ENCODE data around the gene FABP1. TPM values are rescaled to one million over a fixed set of nuclear protein-coding genes. Genes with fewer than 3 reads are reported as not detected.

The FABP1 gene
- total RNA-seq, 2 experiments from 2014 or later = not detected

- no peak overlapping the region for H3K4me3 Mint-ChIP-seq
- no peaks in the 10 kb centered on the region for H3K9me3 Mint-ChIP-seq
- H3K27me3 Mint-ChIP-seq = peaks cover 13% of the 10 kb centered on the region
- DNase-seq = no peak
- CTCF ChIA-PET = interaction anchor here (1.3 to 7.2 kb wide), 6 partner anchors 9 to 157 kb away, joined by 3 to 88 read pairs (median 4); no protein-coding TSS in a partner anchor
- no peaks in the 10 kb centered on the region for H3K36me3 Mint-ChIP-seq (ENCODE audit: low read depth)
- POLR2A ChIA-PET = interaction anchor here (0.6 kb wide), 1 partner anchor 105 kb away, joined by 4 read pairs; no protein-coding TSS in a partner anchor
- no peaks in the 10 kb centered on the region for H3K4me1 Mint-ChIP-seq
- H3K27ac Mint-ChIP-seq = no peak overlapping the region
Observed at GRCh38 chr2:88159481-88159880, 31.6 kb upstream of the FABP1 start.

DNA sequence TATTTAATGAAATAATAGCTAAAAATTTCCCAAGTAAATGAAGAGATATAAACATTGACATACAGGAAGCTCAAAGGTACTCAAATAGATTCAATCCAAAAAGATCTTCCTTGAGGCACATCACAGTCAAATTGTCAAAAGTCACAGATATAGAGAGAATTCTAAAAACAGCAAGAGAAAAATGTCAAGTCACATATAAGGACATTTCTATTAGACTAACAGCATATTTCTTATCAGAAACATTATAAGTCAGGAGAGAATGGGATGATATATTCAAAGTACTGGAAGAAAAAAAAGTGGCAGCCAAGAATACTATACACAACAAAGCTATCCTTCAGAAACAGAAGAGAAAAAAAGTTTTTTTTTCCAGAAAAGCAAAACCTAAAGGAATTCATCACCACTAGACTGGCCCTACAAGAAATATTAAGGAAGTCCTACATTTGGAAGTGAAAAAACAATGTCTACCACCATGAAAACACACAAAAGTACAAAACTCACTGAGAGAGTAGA lies 21.1 kb upstream of the FABP1 start:
- peaks cover 21% of the 10 kb centered on the region for H3K27me3 Mint-ChIP-seq
- H3K27ac Mint-ChIP-seq = no peak overlapping the region
- no peak overlapping the region for H3K4me3 Mint-ChIP-seq
- H3K4me1 Mint-ChIP-seq = no peaks in the 10 kb centered on the region
- H3K36me3 Mint-ChIP-seq (ENCODE audit: low read depth) = no peaks in the 10 kb centered on the region
- H3K9me3 Mint-ChIP-seq = peaks cover 23% of the 10 kb centered on the region
- no peak for DNase-seq
- ChIA-PET CTCF (no interaction called here), POLR2A (no interaction called here)

- CTCF ChIA-PET = interaction anchor here (1.7 kb wide), 1 partner anchor 87 kb away, joined by 4 read pairs; no protein-coding TSS in a partner anchor
Observed at GRCh38 chr2:88147145-88147544, 19.3 kb upstream of the FABP1 start.

GRCh38 chr2:88146590-88146989 lies 18.7 kb upstream of the FABP1 start:
- no peak for DNase-seq
- ChIA-PET CTCF (interaction anchor here (1.4 to 1.7 kb wide), 2 partner anchors 13 to 86 kb away, joined by 4 to 5 read pairs; no protein-coding TSS in a partner anchor), POLR2A (no interaction called here)
- H3K9me3 Mint-ChIP-seq = peaks cover 13% of the 10 kb centered on the region
- no peaks in the 10 kb centered on the region for H3K4me1 Mint-ChIP-seq
- no peak overlapping the region for H3K4me3 Mint-ChIP-seq
- H3K36me3 Mint-ChIP-seq (ENCODE audit: low read depth) = no peaks in the 10 kb centered on the region
- peaks cover 22% of the 10 kb centered on the region for H3K27me3 Mint-ChIP-seq
- H3K27ac Mint-ChIP-seq = no peak overlapping the region

More at GRCh38 chr2:88147145-88147544, 19.3 kb upstream of the FABP1 start:
- H3K4me1 Mint-ChIP-seq = no peaks in the 10 kb centered on the region
- no peaks in the 10 kb centered on the region for H3K36me3 Mint-ChIP-seq (ENCODE audit: low read depth)
- peaks cover 23% of the 10 kb centered on the region for H3K27me3 Mint-ChIP-seq
- H3K4me3 Mint-ChIP-seq = no peak overlapping the region
- peaks cover 16% of the 10 kb centered on the region for H3K9me3 Mint-ChIP-seq
- DNase-seq = no peak
- no peak overlapping the region for H3K27ac Mint-ChIP-seq
- POLR2A ChIA-PET = no interaction called here

DNA sequence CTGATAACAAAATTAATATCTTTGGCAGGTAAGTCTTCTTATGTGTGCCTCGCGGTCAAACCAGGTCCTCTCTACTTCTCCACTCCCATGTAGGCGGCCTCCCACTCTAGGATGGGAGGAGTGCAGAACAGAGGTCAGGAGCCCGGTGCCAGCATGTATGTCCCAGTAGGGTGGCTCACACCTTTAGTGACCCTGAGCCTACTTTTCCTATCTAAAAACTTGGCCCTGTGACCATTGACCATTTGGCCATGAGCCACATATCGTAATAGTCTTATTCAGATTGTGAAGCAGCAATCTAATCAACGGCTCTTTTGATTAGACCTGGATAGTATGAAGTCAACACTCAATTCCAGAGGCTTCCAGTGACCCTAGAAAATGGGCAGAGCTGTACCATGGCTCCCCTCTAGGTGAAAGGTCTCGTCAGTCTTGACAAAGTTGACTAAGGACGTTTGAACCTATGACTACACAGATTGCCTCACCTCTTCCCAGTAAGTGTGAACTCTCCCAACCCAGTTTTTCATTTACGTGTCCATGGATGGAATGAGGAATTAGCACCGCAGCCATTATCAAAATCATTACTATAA lies 17.1 kb upstream of the FABP1 start:
- Mint-ChIP-seq H3K4me1 (no peaks in the 10 kb centered on the region), H3K9me3 (peaks cover 13% of the 10 kb centered on the region), H3K36me3 (ENCODE audit: low read depth) (no peaks in the 10 kb centered on the region), H3K27ac (no peak overlapping the region), H3K27me3 (peaks cover 23% of the 10 kb centered on the region), H3K4me3 (no peak overlapping the region)
- ChIA-PET CTCF (interaction anchor here (1.4 kb wide), 1 partner anchor 14 kb away, joined by 5 read pairs; no protein-coding TSS in a partner anchor), POLR2A (no interaction called here)
- no peak for DNase-seq

DNA sequence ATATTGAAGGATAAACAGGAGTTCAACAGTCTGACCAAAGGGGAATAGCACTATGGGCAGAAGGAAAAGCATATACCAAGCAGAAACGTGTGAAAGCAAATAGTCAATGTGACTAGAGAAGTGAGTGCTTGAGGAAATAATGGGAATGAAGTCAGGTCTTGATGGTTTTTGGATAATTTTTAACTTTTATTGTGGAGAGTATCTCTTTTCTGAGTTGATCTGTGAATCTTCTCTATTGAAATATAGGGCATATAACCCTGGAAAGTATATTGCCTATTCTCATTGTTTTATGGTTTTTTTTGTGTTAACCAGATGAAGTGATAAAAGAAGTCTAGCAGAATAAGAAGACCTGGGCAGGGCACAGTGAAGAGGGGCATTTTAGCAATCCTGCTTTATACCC lies 16.4 kb upstream of the FABP1 start:
- H3K27ac Mint-ChIP-seq = no peak overlapping the region
- POLR2A ChIA-PET = no interaction called here
- CTCF ChIA-PET = no interaction called here
- peaks cover 10% of the 10 kb centered on the region for H3K9me3 Mint-ChIP-seq
- H3K4me3 Mint-ChIP-seq = no peak overlapping the region
- H3K36me3 Mint-ChIP-seq (ENCODE audit: low read depth) = no peaks in the 10 kb centered on the region
- peaks cover 25% of the 10 kb centered on the region for H3K27me3 Mint-ChIP-seq
- no peaks in the 10 kb centered on the region for H3K4me1 Mint-ChIP-seq
- no peak for DNase-seq

DNA sequence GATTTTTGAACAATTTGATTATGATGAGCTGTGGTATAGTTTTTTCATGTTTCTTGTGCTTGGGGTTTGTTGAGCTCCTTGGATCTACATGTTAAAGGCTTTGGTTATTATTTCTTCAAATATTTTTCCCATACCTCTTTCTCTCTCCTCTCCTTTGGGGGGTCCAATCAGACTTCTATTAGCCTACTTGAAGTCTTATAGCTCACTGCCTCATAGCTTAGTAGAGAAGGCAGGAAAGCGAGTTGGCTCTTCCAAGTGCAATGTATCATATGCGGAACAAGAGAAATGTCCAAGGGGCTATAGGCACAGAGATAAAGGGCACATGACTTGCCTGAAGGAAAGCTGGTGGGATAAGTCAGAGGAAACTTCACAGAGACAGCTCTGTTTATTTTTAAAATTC lies 14.1 kb upstream of the FABP1 start:
- no peak overlapping the region for H3K4me3 Mint-ChIP-seq
- no peak for DNase-seq
- no peak overlapping the region for H3K27ac Mint-ChIP-seq
- peaks cover 3% of the 10 kb centered on the region for H3K9me3 Mint-ChIP-seq
- H3K4me1 Mint-ChIP-seq = no peaks in the 10 kb centered on the region
- CTCF ChIA-PET = interaction anchor here (1.0 kb wide), 1 partner anchor 81 kb away, joined by 3 read pairs; no protein-coding TSS in a partner anchor
- POLR2A ChIA-PET = no interaction called here
- no peaks in the 10 kb centered on the region for H3K36me3 Mint-ChIP-seq (ENCODE audit: low read depth)
- peaks cover 25% of the 10 kb centered on the region for H3K27me3 Mint-ChIP-seq

DNA sequence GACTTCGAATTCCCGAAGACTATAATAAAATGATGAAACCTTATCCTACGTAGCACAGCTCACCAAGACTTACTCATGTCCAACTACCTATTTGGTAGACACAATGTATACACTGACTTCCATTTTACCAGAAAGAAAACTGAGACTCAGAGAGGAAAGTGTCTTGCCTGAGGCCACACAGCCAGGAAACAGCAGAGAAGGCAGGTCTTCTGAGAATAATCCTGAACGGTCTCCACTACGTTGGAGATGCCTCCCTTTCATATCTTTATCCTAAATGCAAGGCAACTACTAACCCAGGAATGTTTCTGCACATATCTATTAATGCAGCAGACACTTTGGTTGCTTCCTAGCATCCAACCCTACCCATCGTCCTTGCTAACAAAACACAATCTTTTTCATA lies 11.9 kb upstream of the FABP1 start:
- Mint-ChIP-seq H3K4me3 (no peak overlapping the region), H3K4me1 (no peaks in the 10 kb centered on the region), H3K27ac (no peak overlapping the region), H3K36me3 (ENCODE audit: low read depth) (no peaks in the 10 kb centered on the region), H3K27me3 (peaks cover 28% of the 10 kb centered on the region), H3K9me3 (no peaks in the 10 kb centered on the region)
- no peak for DNase-seq
- CTCF ChIA-PET = no interaction called here
- POLR2A ChIA-PET = no interaction called here

DNA sequence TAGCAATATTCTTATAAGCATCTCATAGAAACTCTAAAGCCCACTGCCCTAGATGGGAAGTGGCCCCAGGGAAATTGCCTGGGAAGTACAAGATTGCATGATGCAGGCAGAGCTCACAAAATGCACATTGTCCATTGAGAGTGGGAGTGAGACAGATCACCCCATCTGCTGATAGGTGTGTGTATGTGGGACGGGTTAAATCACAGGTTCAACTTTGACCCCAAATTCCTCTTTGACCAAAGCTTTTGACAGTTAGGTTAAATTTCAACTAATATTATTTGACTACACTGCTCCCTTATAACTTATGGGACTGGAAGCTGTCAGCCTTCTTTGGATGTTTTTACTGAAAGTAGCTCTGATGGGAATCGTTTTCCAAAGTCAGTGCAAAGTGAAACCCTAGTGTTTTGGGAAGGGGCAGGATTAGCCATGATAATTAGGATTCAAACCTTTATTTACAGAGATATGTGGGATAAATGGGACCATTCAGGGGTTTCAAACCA lies 11.4 kb upstream of the FABP1 start:
- no peak for DNase-seq
- peaks cover 27% of the 10 kb centered on the region for H3K27me3 Mint-ChIP-seq
- no peaks in the 10 kb centered on the region for H3K36me3 Mint-ChIP-seq (ENCODE audit: low read depth)
- ChIA-PET POLR2A (no interaction called here), CTCF (no interaction called here)
- no peak overlapping the region for H3K4me3 Mint-ChIP-seq
- no peak overlapping the region for H3K27ac Mint-ChIP-seq
- no peaks in the 10 kb centered on the region for H3K4me1 Mint-ChIP-seq
- no peaks in the 10 kb centered on the region for H3K9me3 Mint-ChIP-seq

GRCh38 chr2:88137833-88138232 lies 10.0 kb upstream of the FABP1 start:
- no peak for DNase-seq
- Mint-ChIP-seq H3K36me3 (ENCODE audit: low read depth) (no peaks in the 10 kb centered on the region), H3K27ac (no peak overlapping the region), H3K27me3 (peaks cover 17% of the 10 kb centered on the region), H3K9me3 (no peaks in the 10 kb centered on the region), H3K4me3 (no peak overlapping the region), H3K4me1 (no peaks in the 10 kb centered on the region)
- ChIA-PET CTCF (no interaction called here), POLR2A (no interaction called here)

- no peaks in the 10 kb centered on the region for H3K9me3 Mint-ChIP-seq
- ChIA-PET POLR2A (no interaction called here), CTCF (no interaction called here)
- DNase-seq = no peak
- no peak overlapping the region for H3K4me3 Mint-ChIP-seq
- H3K27me3 Mint-ChIP-seq = peaks cover 15% of the 10 kb centered on the region
- H3K4me1 Mint-ChIP-seq = no peaks in the 10 kb centered on the region
- H3K27ac Mint-ChIP-seq = no peak overlapping the region
- H3K36me3 Mint-ChIP-seq (ENCODE audit: low read depth) = no peaks in the 10 kb centered on the region
Observed at GRCh38 chr2:88136817-88137216, 9.0 kb upstream of the FABP1 start.

DNA sequence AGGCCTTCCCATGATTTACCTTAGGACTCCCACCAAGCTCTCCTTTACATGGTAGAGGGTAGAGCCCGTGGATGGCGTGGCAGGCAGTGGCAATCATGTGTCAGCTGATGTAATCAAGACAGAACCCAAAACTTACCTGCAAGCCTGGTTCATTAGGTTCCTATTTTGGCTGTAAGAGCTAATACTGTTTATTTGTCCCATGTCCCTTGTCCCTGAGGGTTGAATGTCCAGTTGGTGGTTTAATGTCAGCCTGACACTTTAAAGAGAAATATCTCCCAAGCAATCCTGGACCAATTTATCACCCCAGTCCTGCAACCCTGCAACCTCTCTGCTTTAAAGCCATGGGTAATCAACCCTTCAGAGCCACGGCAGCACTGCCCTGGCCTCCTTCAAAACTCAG lies 6.0 kb upstream of the FABP1 start:
- Mint-ChIP-seq H3K36me3 (ENCODE audit: low read depth) (no peaks in the 10 kb centered on the region), H3K9me3 (no peaks in the 10 kb centered on the region), H3K4me1 (no peaks in the 10 kb centered on the region), H3K27me3 (peaks cover 9% of the 10 kb centered on the region), H3K27ac (no peak overlapping the region), H3K4me3 (no peak overlapping the region)
- ChIA-PET POLR2A (no interaction called here), CTCF (interaction anchor here (1.2 kb wide), 1 partner anchor 73 kb away, joined by 5 read pairs; no protein-coding TSS in a partner anchor)
- no peak for DNase-seq

DNA sequence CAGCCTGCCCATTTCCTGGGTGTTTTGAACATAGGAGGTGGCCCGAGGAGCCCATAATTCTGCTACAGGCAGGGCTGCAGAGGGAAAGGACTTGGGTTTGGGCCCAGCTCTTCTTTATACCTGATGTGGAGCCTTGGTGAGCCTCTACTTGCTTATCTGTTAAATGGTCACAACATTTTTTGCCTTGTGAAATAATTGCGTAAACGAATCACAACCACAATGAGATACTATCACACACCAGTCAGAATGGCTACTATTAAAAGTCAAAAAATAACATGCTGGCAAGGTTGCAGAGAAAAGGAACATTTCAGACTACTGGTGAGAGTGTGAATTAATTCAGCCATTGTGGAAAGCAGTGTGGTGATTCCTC lies 4.1 kb upstream of the FABP1 start:
- Mint-ChIP-seq H3K27me3 (peaks cover 7% of the 10 kb centered on the region), H3K36me3 (ENCODE audit: low read depth) (no peaks in the 10 kb centered on the region), H3K4me3 (no peak overlapping the region), H3K4me1 (no peaks in the 10 kb centered on the region), H3K27ac (no peak overlapping the region), H3K9me3 (no peaks in the 10 kb centered on the region)
- DNase-seq = no peak
- ChIA-PET POLR2A (interaction anchor here (0.6 kb wide), 1 partner anchor 70 kb away, joined by 3 read pairs; no protein-coding TSS in a partner anchor), CTCF (no interaction called here)
